Neural cell (in vitro differentiated cells): ENCODE data around the gene CNNM2. TPM values are rescaled to one million over a fixed set of nuclear protein-coding genes. Genes with fewer than 3 reads are reported as not detected.

ENCODE experiments used
- H2AFZ ChIP-seq: fragments of 200-600, 300-800 bp; sonication (generic), shearing (Covaris generic); 2 replicates; pipeline ENCODE4 v1.6.0; 2014; ENCODE audit warnings: low read depth, mild to moderate bottlenecking, antibody characterized with exemption, low read length, moderate library complexity
- H3F3A ChIP-seq: fragments of 200-600 bp; shearing (Covaris generic); 2 replicates; pipeline ENCODE4 v1.6.1; 2016; ENCODE audit warnings: mild to moderate bottlenecking, moderate library complexity, mixed read lengths, antibody characterized with exemption, low read length; ENCODE audit not compliant: insufficient read depth, poor library complexity, severe bottlenecking
- H3K27ac ChIP-seq: fragments of 200-600, 300-800 bp; sonication (generic), shearing (Covaris generic); 2 replicates; pipeline ENCODE4 v1.5.1; 2014; ENCODE audit warnings: mild to moderate bottlenecking, low read length, moderate library complexity
- H3K27me3 ChIP-seq: fragments of 300-800, 200-600 bp; sonication (generic), shearing (Covaris generic); 2 replicates; pipeline ENCODE4 v1.6.0; 2014; ENCODE audit warnings: mild to moderate bottlenecking, low read depth, low read length, moderate library complexity; ENCODE audit not compliant: insufficient read depth
- H3K36me3 ChIP-seq: fragments of 300-800, 200-600 bp; sonication (generic), shearing (Covaris generic); 2 replicates; pipeline ENCODE4 v1.5.1; 2014; ENCODE audit warnings: mild to moderate bottlenecking, antibody characterized with exemption, low read length, moderate library complexity; ENCODE audit not compliant: insufficient read depth
- H3K4me2 ChIP-seq: fragments of 300-800, 200-600 bp; sonication (generic), shearing (Covaris generic); 2 replicates; pipeline ENCODE4 v1.6.0; 2014; ENCODE audit warnings: mild to moderate bottlenecking, low read length
- H3K4me3 ChIP-seq: fragments of 300-800, 200-600 bp; sonication (generic), shearing (Covaris generic); 2 replicates; pipeline ENCODE4 v1.5.1; 2014; ENCODE audit warnings: mild to moderate bottlenecking, low read length, moderate library complexity
- H3K79me2 ChIP-seq: fragments of 200-600 bp; shearing (Covaris generic); replicated peaks from 2 replicates; pipeline ENCODE4 v1.6.0; 2014; ENCODE audit warnings: mild to moderate bottlenecking, low read length, moderate library complexity; ENCODE audit not compliant: insufficient read depth
- H3K9ac ChIP-seq: fragments of 300-800, 200-600 bp; sonication (generic), shearing (Covaris generic); 2 replicates; pipeline ENCODE4 v1.6.1; 2016; ENCODE audit warnings: mild to moderate bottlenecking, low read length, mixed read lengths
- H3K9me2 ChIP-seq: fragments of 200-600 bp; shearing (Covaris generic); 2 replicates; pipeline ENCODE4 v1.6.1; 2016; ENCODE audit warnings: mild to moderate bottlenecking, low read length, mixed read lengths; ENCODE audit not compliant: insufficient read depth
- H3K9me3 ChIP-seq: fragments of 200-600, 300-800 bp; sonication (generic), shearing (Covaris generic); 2 replicates; pipeline ENCODE4 v1.6.1; 2016; ENCODE audit warnings: mild to moderate bottlenecking, mixed run types, low read length, moderate library complexity, mixed read lengths
- H4K20me1 ChIP-seq: fragments of 200-600 bp; shearing (Covaris generic); 2 replicates; pipeline ENCODE4 v1.6.1; 2016; ENCODE audit warnings: mild to moderate bottlenecking, mixed run types; ENCODE audit not compliant: insufficient read depth
- CTCF ChIP-seq: fragments of 450-650 bp; IDR thresholded peaks from 2 replicates; pipeline ENCODE4 v1.5.1; 2014; ENCODE audit warnings: antibody characterized with exemption, mild to moderate bottlenecking, moderate library complexity; ENCODE audit not compliant: poor library complexity, severe bottlenecking
- EP300 ChIP-seq: fragments of 450-650 bp; conservative IDR thresholded peaks from 2 replicates; pipeline ENCODE4 v1.6.1; 2014; ENCODE audit warnings: antibody characterized with exemption, mild to moderate bottlenecking, moderate library complexity; ENCODE audit not compliant: poor library complexity, severe bottlenecking
- EZH2 ChIP-seq: fragments of 200-600, 300-800 bp; shearing (Covaris generic), sonication (generic); IDR thresholded peaks from 2 replicates; pipeline ENCODE4 v1.6.1; 2014; ENCODE audit warnings: antibody characterized with exemption, low read length, borderline replicate concordance, mild to moderate bottlenecking; ENCODE audit not compliant: insufficient read depth, poor library complexity, severe bottlenecking
- MXI1 ChIP-seq: fragments of 450-650 bp; conservative IDR thresholded peaks from 2 replicates; pipeline ENCODE4 v1.6.1; 2014; ENCODE audit warnings: antibody characterized with exemption, mild to moderate bottlenecking; ENCODE audit not compliant: poor library complexity, severe bottlenecking
- POLR2AphosphoS5 ChIP-seq: IDR thresholded peaks from 2 replicates; pipeline ENCODE4 v1.6.1; 2012
- RAD21 ChIP-seq: fragments of 450-650 bp; conservative IDR thresholded peaks from 2 replicates; pipeline ENCODE4 v1.6.1; 2014; ENCODE audit warnings: antibody characterized with exemption, mild to moderate bottlenecking, moderate library complexity
- SMC3 ChIP-seq: fragments of 450-650 bp; conservative IDR thresholded peaks from 2 replicates; pipeline ENCODE4 v1.6.1; 2014; ENCODE audit warnings: antibody characterized with exemption, mild to moderate bottlenecking, moderate library complexity; ENCODE audit not compliant: poor library complexity
- TAF1 ChIP-seq: IDR thresholded peaks from 2 replicates; pipeline ENCODE4 v1.6.1; 2012; ENCODE audit warnings: low read depth
- polyA plus RNA-seq: library from polyadenylated mRNA; depleted of rRNA; stranded (reverse); fragments of >200 nt; gene quantifications from 2 replicates; pipeline ENCODE4 v1.2.3, GENCODE V29; 2014
- TF ChIP-seq, protein P1 (sequence below): IDR thresholded peaks from 2 replicates; pipeline ENCODE4 v1.6.1; 2012; ENCODE audit warnings: borderline replicate concordance

The CNNM2 gene
- polyA plus RNA-seq, 1 donor from 2014 or later = 5.0 TPM

DNA sequence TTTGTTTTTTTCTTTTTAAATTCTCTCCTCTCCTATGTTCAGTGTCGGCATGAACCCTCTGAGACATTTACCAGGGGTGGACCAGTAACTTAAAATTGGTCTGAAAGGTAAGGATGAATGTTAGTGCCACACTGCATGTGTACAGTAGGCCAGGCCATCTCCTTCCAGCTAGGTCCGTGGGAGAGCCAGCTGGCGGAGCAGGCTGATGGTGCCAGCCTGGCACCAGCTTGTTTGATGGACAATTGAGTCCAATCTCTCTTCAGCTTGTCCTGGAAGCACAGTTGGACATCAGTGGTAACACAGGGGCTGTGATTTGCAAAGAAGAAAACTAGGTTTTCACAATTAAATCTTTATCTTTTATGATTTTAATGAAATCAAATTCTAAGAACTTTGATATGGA is 136.5 kb downstream of the CNNM2 start:
- Histone ChIP-seq H4K20me1 (no peaks in the 10 kb centered on the region), H3F3A (no peaks in the 10 kb centered on the region), H3K4me3 (peak overlapping the region; percentile 58), H3K4me2 (peak overlapping the region; percentile 70), H3K9me3 (no peaks in the 10 kb centered on the region), H3K27ac (peak overlapping the region; percentile 78), H3K79me2 (no peaks in the 10 kb centered on the region), H3K27me3 (no peaks in the 10 kb centered on the region), H3K9ac (no peak overlapping the region), H3K36me3 (no peaks in the 10 kb centered on the region), H2AFZ (no peak overlapping the region), H3K9me2 (no peaks in the 10 kb centered on the region)
- TF ChIP-seq, protein P1, sequence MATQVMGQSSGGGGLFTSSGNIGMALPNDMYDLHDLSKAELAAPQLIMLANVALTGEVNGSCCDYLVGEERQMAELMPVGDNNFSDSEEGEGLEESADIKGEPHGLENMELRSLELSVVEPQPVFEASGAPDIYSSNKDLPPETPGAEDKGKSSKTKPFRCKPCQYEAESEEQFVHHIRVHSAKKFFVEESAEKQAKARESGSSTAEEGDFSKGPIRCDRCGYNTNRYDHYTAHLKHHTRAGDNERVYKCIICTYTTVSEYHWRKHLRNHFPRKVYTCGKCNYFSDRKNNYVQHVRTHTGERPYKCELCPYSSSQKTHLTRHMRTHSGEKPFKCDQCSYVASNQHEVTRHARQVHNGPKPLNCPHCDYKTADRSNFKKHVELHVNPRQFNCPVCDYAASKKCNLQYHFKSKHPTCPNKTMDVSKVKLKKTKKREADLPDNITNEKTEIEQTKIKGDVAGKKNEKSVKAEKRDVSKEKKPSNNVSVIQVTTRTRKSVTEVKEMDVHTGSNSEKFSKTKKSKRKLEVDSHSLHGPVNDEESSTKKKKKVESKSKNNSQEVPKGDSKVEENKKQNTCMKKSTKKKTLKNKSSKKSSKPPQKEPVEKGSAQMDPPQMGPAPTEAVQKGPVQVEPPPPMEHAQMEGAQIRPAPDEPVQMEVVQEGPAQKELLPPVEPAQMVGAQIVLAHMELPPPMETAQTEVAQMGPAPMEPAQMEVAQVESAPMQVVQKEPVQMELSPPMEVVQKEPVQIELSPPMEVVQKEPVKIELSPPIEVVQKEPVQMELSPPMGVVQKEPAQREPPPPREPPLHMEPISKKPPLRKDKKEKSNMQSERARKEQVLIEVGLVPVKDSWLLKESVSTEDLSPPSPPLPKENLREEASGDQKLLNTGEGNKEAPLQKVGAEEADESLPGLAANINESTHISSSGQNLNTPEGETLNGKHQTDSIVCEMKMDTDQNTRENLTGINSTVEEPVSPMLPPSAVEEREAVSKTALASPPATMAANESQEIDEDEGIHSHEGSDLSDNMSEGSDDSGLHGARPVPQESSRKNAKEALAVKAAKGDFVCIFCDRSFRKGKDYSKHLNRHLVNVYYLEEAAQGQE = no peak
- TF ChIP-seq TAF1 (no peak), MXI1 (no peak), EP300 (no peak), EZH2 (no peak), POLR2AphosphoS5 (no peak), CTCF (no peak), RAD21 (no peak), SMC3 (no peak)

GRCh38 chr10:103055105-103055504 is 137.0 kb downstream of the CNNM2 start:
- Histone ChIP-seq H3F3A (no peaks in the 10 kb centered on the region), H3K4me3 (no peak overlapping the region), H3K9ac (no peak overlapping the region), H2AFZ (no peak overlapping the region), H3K9me3 (no peaks in the 10 kb centered on the region), H3K4me2 (no peak overlapping the region), H3K9me2 (no peaks in the 10 kb centered on the region), H3K27me3 (no peaks in the 10 kb centered on the region), H3K27ac (no peak overlapping the region), H4K20me1 (no peaks in the 10 kb centered on the region), H3K79me2 (no peaks in the 10 kb centered on the region), H3K36me3 (no peaks in the 10 kb centered on the region)
- TF ChIP-seq EP300 = no peak
- TF ChIP-seq CTCF = no peak
- TF ChIP-seq MXI1 = no peak
- TF ChIP-seq, protein P1 = no peak
- no peak for TF ChIP-seq SMC3
- no peak for TF ChIP-seq TAF1
- no peak for TF ChIP-seq POLR2AphosphoS5
- no peak for TF ChIP-seq EZH2
- TF ChIP-seq RAD21 = no peak
